HS-27A (cell line): ENCODE results near the gene LIMCH1.
"Not testable (repeated sequence)": the region's sequence is repeated elsewhere in the genome, so short reads cannot be mapped to it uniquely, and the experiment has no call there.

Experiments
- DNase-seq: peaks from one replicate; pipeline ENCODE4 v3.0.0-alpha.2; 2012; ENCODE audit warnings: low read depth, missing footprints

Gene LIMCH1

GRCh38 chr4:41611881-41612871, 74.2 kb downstream of the LIMCH1 start:
- no peak for DNase-seq

GRCh38 chr4:41613386-41613785, 75.4 kb downstream of the LIMCH1 start:
- DNase-seq, result no peak

GRCh38 chr4:41613821-41614220, 75.9 kb downstream of the LIMCH1 start:
- DNase-seq, result no peak

GRCh38 chr4:41614519-41614918, 76.6 kb downstream of the LIMCH1 start:
- DNase-seq, result no peak

GRCh38 chr4:41619161-41619560, 81.2 kb downstream of the LIMCH1 start:
- no peak for DNase-seq

- DNase-seq, result no peak
These were observed 82.8 kb downstream of the LIMCH1 start for GRCh38 chr4:41620594-41621256.

- DNase-seq, result no peak
These were observed 84.8 kb downstream of the LIMCH1 start for GRCh38 chr4:41622787-41623186.

- DNase-seq, result no peak
These were observed 86.8 kb downstream of the LIMCH1 start for GRCh38 chr4:41624765-41625164.

- DNase-seq, result no peak
These were observed 87.6 kb downstream of the LIMCH1 start for GRCh38 chr4:41625531-41625930.

GRCh38 chr4:41628936-41629335, 91.0 kb downstream of the LIMCH1 start:
- no peak for DNase-seq

GRCh38 chr4:41631523-41631922, 93.6 kb downstream of the LIMCH1 start:
- DNase-seq, result no peak

GRCh38 chr4:41632481-41633073, 94.6 kb downstream of the LIMCH1 start:
- no peak for DNase-seq

- DNase-seq, result no peak
These were observed 95.4 kb downstream of the LIMCH1 start for GRCh38 chr4:41633321-41633720.

- no peak for DNase-seq
These were observed 97.5 kb downstream of the LIMCH1 start for GRCh38 chr4:41635441-41635840.

GRCh38 chr4:41638203-41638602, 100.2 kb downstream of the LIMCH1 start:
- no peak for DNase-seq

- no peak for DNase-seq
These were observed 100.9 kb downstream of the LIMCH1 start for GRCh38 chr4:41638866-41639265.

- DNase-seq, result no peak
These were observed 101.3 kb downstream of the LIMCH1 start for GRCh38 chr4:41639291-41639690.

- DNase-seq, result no peak
These were observed 102.9 kb downstream of the LIMCH1 start for GRCh38 chr4:41640906-41641305.

- DNase-seq, result not testable (repeated sequence)
These were observed 104.8 kb downstream of the LIMCH1 start for GRCh38 chr4:41642746-41643145.

GRCh38 chr4:41643331-41643730, 105.4 kb downstream of the LIMCH1 start:
- DNase-seq, result no peak

- no peak for DNase-seq
These were observed 106.4 kb downstream of the LIMCH1 start for GRCh38 chr4:41644288-41644914.

- no peak for DNase-seq
These were observed 106.9 kb downstream of the LIMCH1 start for GRCh38 chr4:41644915-41645295.
